ENCODE measurements around the gene NEK4. TPM values are rescaled to one million over a fixed set of nuclear protein-coding genes. Genes with fewer than 3 reads are reported as not detected.

The NEK4 gene
- total and polyA plus RNA-seq, 2 of the 13 experiments (the other 11 are each of a cell fraction or from before 2014, with no cell fraction given) = 16.5 to 38.0 TPM

DNA sequence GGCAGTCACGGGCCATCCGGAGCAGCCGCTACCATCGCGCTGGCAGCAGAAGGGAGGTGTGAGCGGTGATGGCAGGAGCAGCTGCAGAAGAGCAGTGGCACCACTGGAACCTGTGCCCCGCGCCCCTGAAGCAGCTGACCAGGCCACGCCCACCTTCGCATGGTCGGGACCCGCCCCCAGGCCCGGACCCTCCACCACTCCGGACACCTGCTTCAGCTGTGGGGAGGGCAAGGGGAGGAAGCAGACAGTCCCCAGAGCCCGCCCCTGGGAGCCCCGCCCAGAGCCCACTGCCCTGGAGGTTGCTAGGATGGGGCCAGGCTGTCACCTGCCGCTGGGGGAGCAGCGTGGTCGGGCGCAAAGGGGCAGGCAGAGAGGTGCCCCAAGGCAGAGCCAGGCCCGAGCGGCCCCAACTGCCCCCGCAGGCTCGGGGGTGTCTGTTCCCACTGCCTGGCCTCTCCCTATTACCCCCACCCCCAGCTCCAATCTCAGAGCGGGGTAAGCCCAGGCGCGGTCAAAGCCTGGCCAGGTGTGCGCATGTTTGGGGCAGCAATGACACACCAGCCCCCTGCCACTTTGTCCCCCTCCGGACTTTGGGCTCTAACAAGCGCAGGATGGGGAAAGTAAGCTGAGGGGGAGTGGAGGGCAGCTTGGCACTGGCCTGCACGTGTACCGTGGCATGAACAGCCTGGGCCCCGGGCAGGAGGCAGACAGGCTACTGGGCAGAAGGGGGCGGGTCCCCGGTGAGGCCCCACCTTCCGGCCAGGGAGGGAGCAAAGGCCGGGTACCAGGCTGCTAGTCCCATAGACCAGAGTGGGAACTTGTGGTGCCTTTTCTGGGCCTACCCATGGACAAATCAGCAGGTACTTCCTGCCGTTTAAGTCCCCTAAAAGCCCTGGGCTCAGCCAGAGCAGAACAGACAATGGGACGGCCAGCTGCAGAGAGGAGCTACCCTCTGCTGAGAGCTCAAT is 56.1 kb downstream of the NEK4 start (continued):
- TF ChIP-seq, protein P1, sequence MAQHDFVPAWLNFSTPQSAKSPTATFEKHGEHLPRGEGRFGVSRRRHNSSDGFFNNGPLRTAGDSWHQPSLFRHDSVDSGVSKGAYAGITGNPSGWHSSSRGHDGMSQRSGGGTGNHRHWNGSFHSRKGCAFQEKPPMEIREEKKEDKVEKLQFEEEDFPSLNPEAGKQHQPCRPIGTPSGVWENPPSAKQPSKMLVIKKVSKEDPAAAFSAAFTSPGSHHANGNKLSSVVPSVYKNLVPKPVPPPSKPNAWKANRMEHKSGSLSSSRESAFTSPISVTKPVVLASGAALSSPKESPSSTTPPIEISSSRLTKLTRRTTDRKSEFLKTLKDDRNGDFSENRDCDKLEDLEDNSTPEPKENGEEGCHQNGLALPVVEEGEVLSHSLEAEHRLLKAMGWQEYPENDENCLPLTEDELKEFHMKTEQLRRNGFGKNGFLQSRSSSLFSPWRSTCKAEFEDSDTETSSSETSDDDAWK (CRISPR knock-in tag; IDR thresholded peaks at IDR 0.05) = no peak
- TF ChIP-seq TAF1 (CRISPR knock-in tag; IDR thresholded peaks at IDR 0.05) (no peak), ZNF546 (CRISPR knock-in tag; conservative IDR thresholded peaks at IDR 0.05) (no peak), ZFP37 (CRISPR knock-in tag; IDR thresholded peaks at IDR 0.05; ENCODE audit: borderline replicate concordance) (no peak), ZSCAN21 (CRISPR knock-in tag; IDR thresholded peaks at IDR 0.05; ENCODE audit: borderline replicate concordance) (no peak), ZNF614 (CRISPR knock-in tag; IDR thresholded peaks at IDR 0.05; ENCODE audit: borderline replicate concordance) (no peak), RELA (CRISPR knock-in tag; IDR thresholded peaks at IDR 0.05) (no peak), KDM1A (CRISPR knock-in tag; IDR thresholded peaks at IDR 0.05) (no peak), ZFP36L2 (CRISPR knock-in tag; IDR thresholded peaks at IDR 0.05) (no peak), HNRNPK (IDR thresholded peaks at IDR 0.05; ENCODE audit: low read depth, low read length, poor library complexity, severe bottlenecking) (peak; percentile 21), ZNF616 (CRISPR knock-in tag; IDR thresholded peaks at IDR 0.05; ENCODE audit: low read depth) (no peak)
- TF ChIP-seq, protein P2, sequence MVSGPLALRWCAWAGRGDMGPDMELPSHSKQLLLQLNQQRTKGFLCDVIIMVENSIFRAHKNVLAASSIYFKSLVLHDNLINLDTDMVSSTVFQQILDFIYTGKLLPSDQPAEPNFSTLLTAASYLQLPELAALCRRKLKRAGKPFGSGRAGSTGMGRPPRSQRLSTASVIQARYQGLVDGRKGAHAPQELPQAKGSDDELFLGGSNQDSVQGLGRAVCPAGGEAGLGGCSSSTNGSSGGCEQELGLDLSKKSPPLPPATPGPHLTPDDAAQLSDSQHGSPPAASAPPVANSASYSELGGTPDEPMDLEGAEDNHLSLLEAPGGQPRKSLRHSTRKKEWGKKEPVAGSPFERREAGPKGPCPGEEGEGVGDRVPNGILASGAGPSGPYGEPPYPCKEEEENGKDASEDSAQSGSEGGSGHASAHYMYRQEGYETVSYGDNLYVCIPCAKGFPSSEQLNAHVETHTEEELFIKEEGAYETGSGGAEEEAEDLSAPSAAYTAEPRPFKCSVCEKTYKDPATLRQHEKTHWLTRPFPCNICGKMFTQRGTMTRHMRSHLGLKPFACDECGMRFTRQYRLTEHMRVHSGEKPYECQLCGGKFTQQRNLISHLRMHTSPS (CRISPR knock-in tag; IDR thresholded peaks at IDR 0.05; ENCODE audit: low read depth) = peak; percentile 58; the same call in 1 of the 2 replicates
- TF ChIP-seq, protein P3, sequence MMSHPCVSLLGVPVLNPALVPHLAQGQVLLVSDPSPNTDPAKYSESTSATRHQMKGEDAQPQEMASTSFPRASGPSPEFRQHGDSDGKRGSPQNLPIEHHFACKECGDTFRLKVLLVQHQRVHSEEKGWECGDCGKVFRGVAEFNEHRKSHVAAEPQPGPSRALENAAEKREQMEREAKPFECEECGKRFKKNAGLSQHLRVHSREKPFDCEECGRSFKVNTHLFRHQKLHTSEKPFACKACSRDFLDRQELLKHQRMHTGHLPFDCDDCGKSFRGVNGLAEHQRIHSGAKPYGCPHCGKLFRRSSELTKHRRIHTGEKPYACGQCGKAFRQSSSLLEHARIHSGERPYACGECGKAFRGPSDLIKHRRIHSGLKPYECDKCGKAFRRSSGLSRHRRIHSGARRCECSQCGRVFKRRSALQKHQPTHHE (CRISPR knock-in tag; IDR thresholded peaks at IDR 0.05; ENCODE audit: borderline replicate concordance) = no peak
- TF ChIP-seq, protein P4, sequence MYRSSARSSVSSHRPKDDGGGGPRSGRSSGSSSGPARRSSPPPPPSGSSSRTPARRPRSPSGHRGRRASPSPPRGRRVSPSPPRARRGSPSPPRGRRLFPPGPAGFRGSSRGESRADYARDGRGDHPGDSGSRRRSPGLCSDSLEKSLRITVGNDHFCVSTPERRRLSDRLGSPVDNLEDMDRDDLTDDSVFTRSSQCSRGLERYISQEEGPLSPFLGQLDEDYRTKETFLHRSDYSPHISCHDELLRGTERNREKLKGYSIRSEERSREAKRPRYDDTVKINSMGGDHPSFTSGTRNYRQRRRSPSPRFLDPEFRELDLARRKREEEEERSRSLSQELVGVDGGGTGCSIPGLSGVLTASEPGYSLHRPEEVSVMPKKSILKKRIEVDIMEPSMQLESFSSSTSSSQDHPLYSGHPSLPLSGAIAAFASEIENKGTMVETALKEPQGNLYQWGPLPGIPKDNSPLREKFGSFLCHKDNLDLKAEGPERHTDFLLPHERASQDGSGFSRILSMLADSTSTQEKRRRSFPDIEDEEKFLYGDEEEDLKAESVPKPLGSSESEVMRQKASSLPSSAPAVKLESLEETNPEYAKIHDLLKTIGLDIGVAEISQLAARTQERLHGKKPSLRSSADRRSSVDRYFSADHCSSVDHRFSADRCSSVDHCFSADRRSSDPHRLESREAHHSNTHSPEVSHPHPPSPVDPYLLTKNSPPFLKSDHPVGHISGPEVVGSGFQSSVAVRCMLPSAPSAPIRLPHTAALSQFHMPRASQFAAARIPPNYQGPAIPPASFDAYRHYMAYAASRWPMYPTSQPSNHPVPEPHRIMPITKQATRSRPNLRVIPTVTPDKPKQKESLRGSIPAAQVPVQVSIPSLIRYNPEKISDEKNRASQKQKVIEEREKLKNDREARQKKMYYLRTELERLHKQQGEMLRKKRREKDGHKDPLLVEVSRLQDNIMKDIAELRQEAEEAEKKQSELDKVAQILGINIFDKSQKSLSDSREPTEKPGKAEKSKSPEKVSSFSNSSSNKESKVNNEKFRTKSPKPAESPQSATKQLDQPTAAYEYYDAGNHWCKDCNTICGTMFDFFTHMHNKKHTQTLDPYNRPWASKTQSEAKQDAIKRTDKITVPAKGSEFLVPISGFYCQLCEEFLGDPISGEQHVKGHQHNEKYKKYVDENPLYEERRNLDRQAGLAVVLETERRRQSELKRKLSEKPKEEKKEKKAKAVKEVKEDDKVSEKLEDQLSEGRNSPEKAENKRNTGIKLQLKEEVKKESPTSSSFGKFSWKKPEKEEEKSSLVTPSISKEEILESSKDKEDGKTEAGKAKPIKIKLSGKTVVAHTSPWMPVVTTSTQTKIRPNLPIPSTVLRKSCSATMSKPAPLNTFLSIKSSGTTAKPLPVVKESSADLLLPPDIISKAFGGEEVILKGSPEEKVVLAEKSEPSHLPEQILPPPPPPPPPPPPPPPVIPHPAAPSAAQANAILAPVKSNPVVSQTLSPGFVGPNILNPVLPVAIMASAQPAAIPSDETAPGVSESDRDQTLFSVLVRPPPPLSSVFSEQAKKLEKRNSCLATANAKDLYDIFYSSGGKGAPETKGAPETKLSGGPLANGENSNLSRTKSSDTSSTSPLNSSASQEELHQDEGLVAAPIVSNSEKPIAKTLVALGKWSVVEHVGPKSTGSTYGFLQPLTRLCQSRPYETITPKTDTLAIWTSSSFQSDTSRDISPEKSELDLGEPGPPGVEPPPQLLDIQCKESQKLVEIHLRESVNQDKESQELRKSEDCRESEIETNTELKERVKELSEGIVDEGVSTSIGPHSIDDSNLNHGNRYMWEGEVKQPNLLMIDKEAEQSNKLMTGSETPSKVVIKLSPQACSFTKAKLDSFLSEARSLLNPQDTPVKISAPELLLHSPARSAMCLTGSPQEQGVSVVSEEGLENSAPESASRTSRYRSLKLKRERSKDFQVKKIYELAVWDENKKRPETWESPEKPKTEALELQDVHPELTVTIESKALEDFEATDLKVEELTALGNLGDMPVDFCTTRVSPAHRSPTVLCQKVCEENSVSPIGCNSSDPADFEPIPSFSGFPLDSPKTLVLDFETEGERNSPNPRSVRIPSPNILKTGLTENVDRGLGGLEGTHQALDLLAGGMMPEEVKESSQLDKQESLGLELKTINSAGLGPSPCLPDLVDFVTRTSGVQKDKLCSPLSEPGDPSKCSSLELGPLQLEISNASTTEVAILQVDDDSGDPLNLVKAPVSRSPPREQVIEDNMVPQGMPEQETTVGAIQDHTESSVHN (CRISPR knock-in tag; IDR thresholded peaks at IDR 0.05) = no peak

Data from HepG2 (cell line).